Ishikawa (cell line): ENCODE data around the gene MAOB.

ENCODE experiments used
- CEBPB ChIP-seq: IDR thresholded peaks from 2 replicates; pipeline ENCODE4 v1.6.1; 2012
- MAX ChIP-seq: IDR thresholded peaks from 2 replicates; pipeline ENCODE4 v1.6.1; 2012
- NFIC ChIP-seq: IDR thresholded peaks from 2 replicates; pipeline ENCODE4 v1.6.1; 2012
- RAD21 ChIP-seq: IDR thresholded peaks from 2 replicates; pipeline ENCODE4 v1.6.1; 2012; ENCODE audit warnings: low read depth
- TAF1 ChIP-seq: IDR thresholded peaks from 2 replicates; pipeline ENCODE4 v1.6.1; 2012; ENCODE audit warnings: low read depth, mild to moderate bottlenecking
- USF1 ChIP-seq: IDR thresholded peaks from 2 replicates; pipeline ENCODE4 v1.6.1; 2012

GRCh38 chrX:43743100-43743822, 139.0 kb downstream of the MAOB start:
- no peak for TF ChIP-seq RAD21
- TF ChIP-seq NFIC, result no peak
- TF ChIP-seq TAF1, result no peak
- no peak for TF ChIP-seq CEBPB
- TF ChIP-seq MAX, result no peak
- TF ChIP-seq USF1, result no peak
